Breast epithelium (tissue), 3 donors: ENCODE measurements around the gene CEACAM6.

ENCODE experiments used
- CTCF ChIP-seq, 3 donors: fragments of 450-650 bp; IDR thresholded peaks; one replicate each; pipeline ENCODE4 v1.5.1; 2016 to 2017; ENCODE audit warnings: antibody characterized with exemption in 3 of 3, mild to moderate bottlenecking in 3 of 3, moderate library complexity in 3 of 3
- POLR2A ChIP-seq: fragments of 450-650 bp; IDR thresholded peaks from one replicate; pipeline ENCODE4 v1.6.1; 2016; ENCODE audit warnings: antibody characterized with exemption, mild to moderate bottlenecking, moderate library complexity
- POLR2AphosphoS5 ChIP-seq, 3 donors: sonication (generic); formaldehyde crosslinking; IDR thresholded peaks; one replicate each; pipeline ENCODE4 v1.6.1; 2017; ENCODE audit warnings: antibody characterized with exemption in 3 of 3

GRCh38 chr19:41821003-41821735, 65.8 kb downstream of the CEACAM6 start:
- TF ChIP-seq POLR2A (no peak), CTCF (IDR thresholded peaks at IDR 0.05) (peak in 2 of 3 donors; percentile 47 to 49), POLR2AphosphoS5 (IDR thresholded peaks at IDR 0.05) (no peak)
